ENCODE data around the gene ABHD1.

ABHD1 gene

DNA sequence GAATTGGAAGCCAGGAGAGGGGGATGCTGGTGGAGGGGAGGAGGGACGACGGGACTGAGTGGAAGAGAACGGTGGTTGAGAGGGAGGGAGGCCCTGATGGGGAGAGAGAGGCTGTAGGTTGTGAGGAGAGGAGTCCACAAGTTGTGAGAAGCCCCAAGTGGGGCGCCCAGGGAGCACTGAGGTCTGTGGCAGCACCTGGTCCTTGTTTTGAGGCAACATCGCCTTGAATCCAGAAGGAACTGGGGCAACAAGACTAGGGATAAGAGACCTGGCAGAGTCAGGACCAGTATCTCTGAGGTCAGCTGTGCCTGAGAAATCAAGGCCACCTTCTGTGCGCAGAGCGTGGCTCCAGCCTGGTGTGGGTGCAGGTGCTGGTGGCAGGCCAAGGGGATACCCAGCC, 14.5 kb downstream of the ABHD1 start:
- no peak for DNase-seq

DNA sequence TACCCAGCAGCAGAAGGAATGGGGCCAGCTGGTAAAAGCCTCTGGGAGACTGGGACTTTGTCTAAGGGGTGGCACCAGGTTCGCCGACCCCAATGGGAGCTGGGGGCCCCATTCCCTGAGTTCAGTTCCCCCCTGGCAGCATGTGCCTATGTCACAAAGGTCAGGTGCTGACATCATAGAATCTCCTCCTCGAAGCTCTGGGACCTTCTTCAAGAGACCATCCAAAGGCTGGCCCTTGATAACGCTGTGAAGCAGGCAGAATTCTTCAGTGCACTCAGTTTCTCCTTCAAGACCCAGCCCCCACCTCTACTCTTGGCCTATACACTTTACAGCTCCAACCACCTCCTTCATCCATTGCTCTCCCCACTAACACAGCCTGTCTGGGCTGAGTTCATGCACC, 15.7 kb downstream of the ABHD1 start, which contains the start of gene PRR30:
PRR30 (minus strand) TSS at position 101 of the 400 bp plus-strand sequence. CDS start 1,081 bp downstream, outside the sequence.
- no peak for DNase-seq

GRCh38 chr2:27143285-27143684, 19.7 kb downstream of the ABHD1 start:
- no peak for DNase-seq

DNA sequence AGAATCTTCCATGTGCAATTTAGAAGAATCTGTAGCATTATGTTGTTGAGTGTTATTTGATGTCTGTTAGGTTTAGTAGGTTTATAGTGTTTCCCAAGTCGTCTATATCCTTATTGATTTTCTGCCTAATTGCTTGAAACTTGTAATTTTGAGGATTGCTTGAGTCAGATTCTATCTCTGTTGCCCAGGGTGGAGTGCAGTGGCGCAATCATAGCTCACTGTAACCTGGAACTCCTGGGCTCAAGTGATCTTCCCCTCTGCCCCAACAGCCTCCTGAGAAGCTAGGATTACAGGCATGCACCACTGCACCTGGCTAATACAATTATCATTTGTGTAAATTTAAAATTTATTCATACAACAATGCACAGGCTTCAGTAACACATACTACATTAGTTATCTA, 22.1 kb downstream of the ABHD1 start:
- DNase-seq: no peak

DNA sequence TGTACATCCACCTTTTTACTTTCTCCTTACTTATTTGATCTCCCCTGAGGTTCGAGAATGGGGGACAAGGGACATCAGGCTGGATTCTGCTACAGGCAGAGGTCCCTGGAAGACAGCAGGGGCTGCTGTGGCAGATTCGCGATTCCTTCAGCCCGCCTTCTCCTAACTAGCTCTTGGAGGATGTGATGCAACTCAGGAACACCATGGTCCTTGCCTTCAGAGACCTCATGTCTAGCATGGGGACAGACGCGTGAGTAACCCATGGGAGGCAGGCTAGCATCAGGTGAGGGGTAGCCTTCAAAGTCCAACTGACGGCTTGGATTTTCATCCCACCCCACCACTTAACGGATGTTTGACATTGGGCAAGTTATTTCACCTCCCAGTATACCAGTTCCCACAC, 24.3 kb downstream of the ABHD1 start:
- no peak for DNase-seq

DNA sequence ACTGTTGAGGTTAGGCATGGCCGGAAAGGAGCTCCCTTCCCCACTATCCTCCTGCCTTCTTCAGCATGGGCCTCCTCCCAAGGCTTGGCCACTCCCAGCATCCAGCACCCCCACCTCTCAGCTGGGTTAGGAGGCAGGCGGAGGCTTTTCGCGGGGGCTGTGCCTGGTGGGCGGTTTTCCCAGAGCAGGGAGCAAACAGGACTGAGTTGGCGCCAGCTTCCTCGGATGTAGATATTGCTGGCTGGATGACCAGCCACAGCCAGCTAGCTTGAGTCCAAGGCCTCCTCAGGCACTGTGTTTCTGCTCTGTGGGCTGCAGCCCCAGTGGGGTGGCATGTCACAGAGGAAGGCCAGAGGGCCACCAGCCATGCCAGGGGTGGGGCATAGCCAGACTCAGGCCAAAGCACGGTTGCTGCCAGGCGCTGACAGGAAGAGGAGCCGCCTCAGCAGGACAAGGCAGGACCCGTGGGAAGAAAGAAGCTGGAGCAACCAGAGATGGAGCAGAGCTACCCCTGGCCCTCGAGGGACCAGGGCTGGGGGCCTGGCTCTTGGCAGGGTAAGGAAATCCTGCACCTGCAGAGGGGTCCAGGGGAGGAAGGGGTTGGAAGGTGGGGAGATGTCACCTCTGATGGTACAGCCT, 25.3 kb downstream of the ABHD1 start, which contains the start of gene TCF23:
TCF23 (plus strand) TSS at position 204 of the 639 bp plus-strand sequence; CDS start at position 334, 130 bp downstream.
- DNase-seq: no peak

- no peak for DNase-seq
Measured at GRCh38 chr2:27149570-27150405, 26.2 kb downstream of the ABHD1 start.

DNA sequence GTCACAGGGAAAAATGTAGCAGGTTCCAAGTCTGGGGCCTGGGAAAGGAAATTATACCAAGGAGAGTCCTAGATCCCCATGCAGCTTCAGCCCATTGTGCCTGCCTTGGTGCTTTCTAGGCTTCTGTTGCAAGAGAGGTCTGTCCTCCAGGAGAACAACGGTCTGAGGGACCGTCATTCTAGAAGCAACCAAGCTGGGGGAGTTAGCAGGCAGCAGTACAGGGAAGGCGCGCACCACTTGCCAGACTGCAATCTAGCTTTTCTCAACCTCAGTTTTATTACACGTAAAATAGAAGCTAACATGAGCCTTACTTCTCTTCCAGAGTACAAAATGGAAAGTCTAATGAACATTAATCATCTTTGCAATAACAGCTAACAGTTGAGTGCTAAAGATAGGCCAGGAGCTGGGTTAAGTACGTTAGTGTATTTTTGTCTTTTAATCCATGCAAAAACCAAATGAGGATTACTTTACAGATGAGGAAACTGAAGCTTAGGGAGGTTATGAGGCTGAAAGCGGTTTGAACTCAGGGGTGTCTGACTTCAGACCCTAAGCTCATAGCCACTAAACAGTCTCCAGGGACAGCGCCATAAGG, 27.1 kb downstream of the ABHD1 start:
- peak; percentile 77 for DNase-seq

- DNase-seq: no peak
Measured at GRCh38 chr2:27152102-27152795, 28.6 kb downstream of the ABHD1 start.

GRCh38 chr2:27152796-27153464, 29.3 kb downstream of the ABHD1 start:
- no peak for DNase-seq

DNA sequence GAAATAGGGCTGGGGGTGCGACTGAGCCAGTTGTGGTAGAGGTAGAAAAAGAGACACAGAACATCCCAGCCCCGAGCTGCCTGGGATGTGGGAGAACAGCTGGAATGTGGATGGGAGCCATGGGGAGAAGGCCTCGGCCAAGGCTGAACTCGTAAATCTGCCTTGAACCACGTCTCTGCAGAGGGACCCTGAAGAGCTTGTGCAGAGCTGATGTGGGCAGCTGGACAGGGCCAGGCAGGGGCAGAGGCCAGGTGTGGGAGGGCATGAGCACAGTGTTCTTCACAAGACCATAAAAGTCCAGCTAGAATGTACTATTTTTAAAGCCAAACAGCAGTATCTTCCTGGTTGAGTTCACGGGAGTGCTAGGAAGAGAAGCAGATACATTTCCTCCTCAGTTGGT, 30.9 kb downstream of the ABHD1 start:
- no peak for DNase-seq

DNA sequence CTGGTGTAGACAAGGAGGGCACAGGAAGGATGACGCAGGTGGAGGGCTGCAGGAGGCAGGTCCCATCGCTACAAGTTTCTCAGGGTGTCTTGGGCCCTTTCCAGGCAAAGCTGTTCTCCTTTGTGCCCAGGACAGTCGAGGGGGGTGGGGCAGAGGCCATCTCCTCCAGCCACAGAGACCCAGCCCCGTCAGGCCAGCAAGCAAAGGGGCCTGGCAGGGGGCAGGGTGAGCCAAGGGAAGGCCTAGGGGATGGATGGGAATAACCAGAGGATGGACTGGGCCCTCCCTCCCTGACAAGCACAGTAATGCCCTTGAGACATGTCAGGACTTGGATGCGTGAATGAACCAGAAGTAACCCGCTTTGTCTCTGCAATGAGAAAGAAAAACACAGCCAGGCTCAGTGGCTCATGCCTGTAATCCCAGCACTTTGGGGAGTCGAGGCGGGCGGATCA, 31.5 kb downstream of the ABHD1 start:
- no peak for DNase-seq

DNA sequence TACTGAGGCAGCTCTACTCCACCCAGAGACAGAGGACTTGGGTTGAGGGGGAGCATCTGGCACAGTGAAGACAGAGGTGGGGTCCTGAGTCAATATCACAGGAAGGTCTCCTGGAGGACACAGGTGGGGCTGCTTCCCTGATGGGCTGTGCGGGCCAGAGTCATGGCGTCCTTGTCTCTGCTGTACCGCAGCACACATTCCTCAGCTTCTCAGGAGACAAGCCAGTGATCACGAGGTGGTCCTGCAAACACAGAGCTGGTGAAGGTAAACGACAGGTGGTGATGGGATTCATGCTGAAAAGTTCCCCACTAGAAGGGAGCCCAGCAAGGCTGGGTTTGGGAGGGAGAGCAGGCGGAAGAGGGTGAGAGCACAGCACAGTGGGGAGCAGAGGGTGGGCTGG, 34.9 kb downstream of the ABHD1 start:
- DNase-seq: no peak

DNA sequence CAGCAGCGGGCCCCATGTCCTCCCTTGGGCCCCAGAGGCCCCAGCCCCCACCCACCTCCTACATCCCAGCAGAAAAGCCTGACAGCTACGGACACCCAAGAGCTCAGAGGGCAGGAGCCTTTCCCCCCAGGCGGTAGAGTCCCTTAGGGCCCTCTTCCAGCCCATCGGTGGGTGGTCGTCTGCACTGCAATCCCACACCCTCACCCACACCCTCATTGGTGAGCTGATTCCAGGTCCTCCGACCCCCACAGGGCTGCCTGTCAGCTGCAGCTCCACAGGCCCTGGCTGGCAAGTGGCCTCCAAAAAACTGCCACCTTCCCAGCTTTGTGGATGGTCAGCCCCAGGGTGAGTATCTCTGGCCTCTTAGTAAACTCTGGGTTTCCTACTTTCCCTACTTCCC, 35.7 kb downstream of the ABHD1 start:
- DNase-seq: no peak

DNA sequence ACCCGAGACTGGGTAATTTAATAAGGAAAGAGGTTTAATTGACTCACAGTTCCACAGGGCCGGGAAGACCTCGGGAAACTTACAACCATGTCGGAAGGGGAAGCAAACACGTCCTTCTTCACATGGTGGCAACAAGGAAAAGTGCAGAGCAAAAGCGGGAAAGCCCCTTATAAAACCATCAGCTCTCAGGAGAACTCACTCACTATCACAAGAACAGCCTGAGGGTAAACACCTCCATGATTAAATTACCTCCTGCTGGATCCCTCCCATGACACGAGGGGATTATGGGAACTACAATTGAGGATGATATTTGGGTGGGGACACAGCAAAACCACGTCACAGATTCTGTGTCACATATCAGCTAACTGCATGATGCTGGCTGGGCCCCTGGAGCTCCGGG, 36.6 kb downstream of the ABHD1 start:
- no peak for DNase-seq

DNA sequence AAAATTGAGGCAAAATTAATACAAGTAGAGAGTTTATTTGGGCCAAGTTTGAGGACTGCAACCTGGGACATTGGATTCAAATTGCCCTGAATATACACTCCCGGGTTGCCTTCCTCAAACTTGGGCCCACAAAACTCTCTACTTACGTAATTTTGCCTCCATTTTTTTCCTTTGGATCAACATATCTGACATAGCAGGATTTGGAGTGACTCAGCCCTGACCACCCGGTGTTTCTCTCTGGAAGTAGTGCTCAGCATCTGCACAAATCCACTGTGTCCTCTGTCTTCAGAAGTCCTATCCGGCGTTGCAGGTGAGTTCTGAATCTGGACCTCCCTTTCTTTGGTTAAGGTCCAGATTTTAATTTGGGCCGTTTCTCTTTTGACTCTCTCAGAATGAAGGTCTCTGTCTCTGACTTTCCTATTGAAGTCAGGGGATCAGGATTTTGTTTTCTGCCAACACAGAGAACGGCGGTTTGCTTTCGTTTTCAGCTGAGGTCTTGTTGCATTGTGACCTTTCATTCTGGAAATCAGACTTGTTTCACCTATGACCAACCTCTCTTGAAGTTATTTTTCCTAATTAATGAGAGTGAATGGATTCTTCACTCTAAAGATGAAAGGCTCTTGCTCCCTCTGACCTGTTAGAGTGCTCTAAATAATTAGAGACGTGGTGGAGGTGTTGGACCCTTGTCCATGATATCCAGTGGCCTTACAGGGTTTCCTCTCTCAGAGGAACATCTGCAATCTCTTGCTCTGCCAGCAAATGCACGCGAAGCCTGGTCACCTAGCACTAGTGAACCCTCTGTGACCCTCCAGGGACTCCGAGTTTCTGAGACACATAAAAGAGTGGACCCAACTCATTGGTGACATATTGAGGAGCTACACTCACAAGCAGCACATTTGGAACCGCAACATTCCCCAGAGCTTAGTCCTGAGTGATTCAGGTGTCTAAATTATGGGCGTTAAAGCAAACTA, 38.8 kb downstream of the ABHD1 start:
- DNase-seq: no peak

- DNase-seq: peak; percentile 18
Measured at GRCh38 chr2:27164960-27165763, 41.5 kb downstream of the ABHD1 start.

GRCh38 chr2:27170581-27171337, 47.1 kb downstream of the ABHD1 start:
- DNase-seq: no peak

DNA sequence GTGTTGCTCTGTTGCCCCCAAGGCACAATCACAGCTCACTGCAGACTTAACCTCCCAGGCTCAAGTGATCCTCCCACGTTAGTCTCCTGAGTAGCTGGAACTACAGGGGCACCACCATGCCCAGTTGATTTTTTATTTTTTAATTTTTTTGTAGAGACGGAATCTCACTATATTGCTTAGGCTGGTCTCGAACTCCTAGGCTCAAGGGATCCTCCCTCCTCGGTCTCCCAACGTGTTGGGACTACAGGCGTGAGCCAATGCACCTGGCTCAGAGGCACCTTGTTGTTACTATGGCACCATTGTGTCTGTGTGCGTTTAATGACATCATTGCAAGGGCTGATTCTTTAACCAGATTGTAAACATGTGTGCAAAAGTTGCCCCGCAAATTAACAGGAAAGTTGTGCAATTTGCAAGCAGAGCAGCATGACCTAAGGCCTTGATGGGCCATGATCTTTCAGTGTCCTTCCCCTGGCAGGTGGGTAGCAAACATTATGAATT, 47.8 kb downstream of the ABHD1 start:
- no peak for DNase-seq

Measured in NCI-H82 (cell line).